Fibroblast of lung (primary cell): ENCODE results near the gene HLA-F. TPM values are rescaled to one million over a fixed set of nuclear protein-coding genes. Genes with fewer than 3 reads are reported as not detected.

Experiments
- DNase-seq, 2 donors: peaks; one replicate each; pipeline versions ENCODE4 v3.0.0 to v3.0.0-alpha.2; 2010; ENCODE audit warnings: low read depth in 2 of 2
- H2AFZ ChIP-seq: 2 replicates; pipeline ENCODE4 v1.5.1; 2012; ENCODE audit warnings: low read length, control low read depth, inconsistent platforms
- H3K27ac ChIP-seq: 2 replicates; pipeline ENCODE4 v1.5.1; 2011; ENCODE audit warnings: low read length, control low read depth; ENCODE audit not compliant: insufficient read depth
- H3K27me3 ChIP-seq: 2 replicates; pipeline ENCODE4 v1.5.1; 2011; ENCODE audit warnings: mild to moderate bottlenecking, low read length; ENCODE audit not compliant: control insufficient read depth, insufficient read depth
- H3K36me3 ChIP-seq: 2 replicates; pipeline ENCODE4 v1.5.1; 2011; ENCODE audit warnings: low read length; ENCODE audit not compliant: control insufficient read depth, insufficient read depth
- H3K4me1 ChIP-seq: 2 replicates; pipeline ENCODE4 v1.5.1; 2011; ENCODE audit warnings: low read length; ENCODE audit not compliant: control insufficient read depth, insufficient read depth; ENCODE audit errors: extremely low read depth
- H3K4me2 ChIP-seq: 2 replicates; pipeline ENCODE4 v1.5.1; 2011; ENCODE audit warnings: low read length, control low read depth; ENCODE audit not compliant: insufficient read depth; ENCODE audit errors: extremely low read depth
- H3K4me3 ChIP-seq, 4 experiments: fragments of 200-600 bp in 1 of 4; sonication (generic) in 1 of 4; replicated peaks in 1 of 4; 2 replicates each; pipeline ENCODE4 v1.5.1; 2011 to 2016; ENCODE audit warnings: low read length in 4 of 4, low read depth in 3 of 4, mild to moderate bottlenecking in 3 of 4, control low read depth in 2 of 4, inconsistent platforms in 1 of 4, mixed read lengths in 1 of 4; ENCODE audit not compliant: insufficient read depth in 1 of 4; ENCODE audit errors: control extremely low read depth in 1 of 4
- H3K79me2 ChIP-seq: 2 replicates; pipeline ENCODE4 v1.5.1; 2012; ENCODE audit warnings: mild to moderate bottlenecking, low read length, inconsistent platforms; ENCODE audit not compliant: control insufficient read depth, insufficient read depth
- H3K9ac ChIP-seq: 2 replicates; pipeline ENCODE4 v1.5.1; 2011; ENCODE audit warnings: mild to moderate bottlenecking, low read length, control low read depth; ENCODE audit not compliant: insufficient read depth
- H3K9me3 ChIP-seq: 2 replicates; pipeline ENCODE4 v1.5.1; 2012; ENCODE audit warnings: low read depth, low read length; ENCODE audit not compliant: control insufficient read depth, insufficient read depth
- H4K20me1 ChIP-seq: 2 replicates; pipeline ENCODE4 v1.5.1; 2011; ENCODE audit warnings: low read length; ENCODE audit not compliant: control insufficient read depth, insufficient read depth; ENCODE audit errors: extremely low read depth
- CTCF ChIP-seq, 2 donors: IDR thresholded peaks in 1 of 2; conservative IDR thresholded peaks in 1 of 2; 1 replicate in 1 of 2; 2 replicates in 1 of 2; pipeline ENCODE4 v1.5.1; 2011 to 2012; ENCODE audit warnings: low read length in 2 of 2, control low read depth in 1 of 2, inconsistent platforms in 1 of 2, low read depth in 1 of 2, mild to moderate bottlenecking in 1 of 2
- EZH2 ChIP-seq: IDR thresholded peaks from 2 replicates; pipeline ENCODE4 v1.5.1; 2012; ENCODE audit warnings: low read length, control low read depth, mild to moderate bottlenecking; ENCODE audit errors: missing control alignments
- polyA minus RNA-seq: library from RNA; depleted of rRNA, polyadenylated mRNA; stranded (reverse); fragments of >200 nt; gene quantifications from 2 replicates; pipeline ENCODE4 v1.2.3, GENCODE V29; 2011; ENCODE audit warnings: low replicate concordance
- polyA plus RNA-seq, 2 donors: library from polyadenylated mRNA; depleted of rRNA in 1 of 2; stranded (reverse) in 1 of 2; unstranded in 1 of 2; fragments of >200 nt; gene quantifications; 2 replicates each; pipeline ENCODE4 v1.2.1, GENCODE V29; 2011 to 2012; ENCODE audit warnings: missing spikeins in 1 of 2
- total RNA-seq: library from RNA; depleted of rRNA; stranded (reverse); fragments of >200 nt; gene quantifications from 2 replicates; pipeline ENCODE4 v1.2.1, GENCODE V29; 2014

HLA-F gene
- 4.6 and 5.4 TPM in 2 replicates for total RNA-seq
- 1.5 and 18.7 TPM in 2 replicates for polyA plus RNA-seq
- 2.1 and 27.6 TPM in 2 replicates for polyA plus RNA-seq (2012)
- 1.4 and 39.4 TPM in 2 replicates for polyA minus RNA-seq

- no peak for TF ChIP-seq EZH2
- H3K27me3 ChIP-seq, result peaks cover 3% of the 10 kb centered on the region
- H4K20me1 ChIP-seq, result no peaks in the 10 kb centered on the region
- peak within 1 kb of the TSS; percentile 30 to 81 (median 50) for H3K4me3 ChIP-seq
- no peaks in the 10 kb centered on the region for H3K36me3 ChIP-seq
- peak within 1 kb of the TSS; percentile 34 for H3K27ac ChIP-seq
- no peaks in the 10 kb centered on the region for H3K79me2 ChIP-seq
- H3K9ac ChIP-seq, result peak within 1 kb of the TSS; percentile 60
- no peaks in the 10 kb centered on the region for H3K9me3 ChIP-seq
- DNase-seq, result peak; percentile 49 to 59
- peak within 1 kb of the TSS; percentile 75 for H2AFZ ChIP-seq
- H3K4me2 ChIP-seq, result peak within 1 kb of the TSS; percentile 75
- H3K4me1 ChIP-seq, result no peaks in the 10 kb centered on the region
Measured at GRCh38 chr6:29723262-29723665, at the start of gene HLA-F. HLA-F (plus strand) TSS chr6:29723434; CDS start chr6:29723464, 30 bp downstream.

- Histone ChIP-seq H3K9ac (no peak overlapping the region), H3K36me3 (no peaks in the 10 kb centered on the region), H2AFZ (no peak overlapping the region), H3K4me2 (no peak overlapping the region), H3K27ac (no peak overlapping the region), H3K4me1 (no peaks in the 10 kb centered on the region), H3K27me3 (no peaks in the 10 kb centered on the region), H3K4me3 (no peak overlapping the region), H3K79me2 (no peaks in the 10 kb centered on the region), H4K20me1 (no peaks in the 10 kb centered on the region), H3K9me3 (no peaks in the 10 kb centered on the region)
- DNase-seq, result no peak
- TF ChIP-seq CTCF (conservative IDR thresholded peaks at IDR 0.05 in 1 of 2, IDR thresholded peaks at IDR 0.05 in 1 of 2; ENCODE audit: low read depth in 1 of 2, low read length in 2 of 2) (no peak), EZH2 (no peak)
Measured at GRCh38 chr6:29674008-29674407, 49.2 kb upstream of the HLA-F start.

- Histone ChIP-seq H2AFZ (no peak overlapping the region), H3K9ac (no peak overlapping the region), H3K4me3 (no peak overlapping the region), H3K27me3 (no peaks in the 10 kb centered on the region), H3K9me3 (no peaks in the 10 kb centered on the region), H3K4me2 (no peak overlapping the region), H4K20me1 (no peaks in the 10 kb centered on the region), H3K4me1 (no peaks in the 10 kb centered on the region), H3K79me2 (no peaks in the 10 kb centered on the region), H3K27ac (no peak overlapping the region), H3K36me3 (no peaks in the 10 kb centered on the region)
- DNase-seq, result no peak
- TF ChIP-seq CTCF (conservative IDR thresholded peaks at IDR 0.05 in 1 of 2, IDR thresholded peaks at IDR 0.05 in 1 of 2; ENCODE audit: low read depth in 1 of 2, low read length in 2 of 2) (no peak), EZH2 (no peak)
Measured at GRCh38 chr6:29675561-29675960, 47.7 kb upstream of the HLA-F start.
